ENCODE data around the gene CENPI.

- TF ChIP-seq CTCF (conservative IDR thresholded peaks at IDR 0.05) (no peak), EZH2 (IDR thresholded peaks at IDR 0.05; ENCODE audit: low read depth) (no peak)
Observed at GRCh38 chrX:101071582-101071981, 26.4 kb upstream of the CENPI start.

Data from PC-9 (cell line).